Retina (tissue), 1 donor: ENCODE measurements around the gene OPHN1.
"Not testable (repeated sequence)": the region's sequence is repeated elsewhere in the genome, so short reads cannot be mapped to it uniquely, and the experiment has no call there.

Source experiments
- DNase-seq: peaks from one replicate; pipeline ENCODE4 v3.0.0-alpha.2; 2016

Gene OPHN1

DNA sequence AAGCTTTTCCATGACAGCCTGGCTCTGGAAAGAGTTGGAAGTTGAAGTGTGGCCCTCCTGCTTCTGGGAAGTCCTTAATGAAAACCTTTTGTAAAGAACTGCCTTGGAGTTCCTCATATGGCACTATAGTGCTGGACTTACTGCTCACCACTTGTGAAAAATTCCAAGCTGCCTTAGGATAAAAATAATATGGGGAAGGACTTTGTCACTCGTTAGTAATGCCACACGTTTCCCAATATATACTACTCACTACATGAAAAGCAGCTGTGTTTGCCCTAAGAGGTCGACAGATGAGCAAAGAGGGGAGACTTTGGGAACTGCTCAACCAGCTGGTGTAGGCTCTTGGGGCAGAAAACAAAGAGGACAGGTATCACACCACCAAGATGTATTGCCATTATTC lies 11.7 kb downstream of the OPHN1 start:
- no peak for DNase-seq

DNA sequence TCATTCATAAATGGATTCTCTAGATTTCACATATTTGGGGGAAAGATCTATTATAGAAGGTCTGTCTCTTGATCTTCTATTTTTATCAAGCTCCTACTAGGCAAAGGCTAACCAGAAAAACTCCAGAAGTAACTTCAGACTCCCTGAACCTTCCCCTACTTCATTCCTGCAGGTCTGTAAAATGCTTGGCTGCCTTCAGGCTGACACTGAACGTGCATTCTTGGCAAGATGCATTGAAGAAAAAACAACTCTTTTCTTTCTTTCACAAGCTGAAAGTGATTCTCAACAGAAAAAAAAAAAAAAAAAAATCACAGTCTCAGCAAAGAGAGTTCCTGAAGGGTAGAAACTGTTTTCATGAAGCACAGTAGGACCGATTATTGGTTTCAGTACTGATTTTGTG lies 12.7 kb downstream of the OPHN1 start:
- DNase-seq = no peak

- DNase-seq = no peak
Measured at GRCh38 chrX:68419975-68420374, 13.3 kb downstream of the OPHN1 start.

GRCh38 chrX:68417651-68418050 lies 15.6 kb downstream of the OPHN1 start:
- no peak for DNase-seq

GRCh38 chrX:68416592-68416991 lies 16.7 kb downstream of the OPHN1 start:
- DNase-seq = no peak

DNA sequence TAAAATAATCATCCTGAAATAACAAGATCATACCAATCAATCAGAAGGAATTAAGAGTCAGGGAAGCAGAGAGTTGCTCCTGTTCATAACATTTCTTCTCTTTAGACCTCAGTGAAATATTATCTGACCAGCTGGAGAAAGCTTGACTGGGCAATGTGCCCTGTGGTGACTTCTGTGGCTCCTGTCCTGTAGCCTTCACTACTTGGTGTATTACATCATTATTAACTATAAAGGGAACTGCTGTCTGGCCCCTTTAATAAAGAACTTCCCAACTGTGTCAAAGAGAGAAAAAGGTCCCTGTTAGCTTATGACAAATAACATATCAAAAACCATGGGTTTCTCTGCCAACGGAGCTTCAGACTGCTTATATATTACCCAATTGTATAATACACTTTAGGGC lies 18.0 kb downstream of the OPHN1 start:
- no peak for DNase-seq

DNA sequence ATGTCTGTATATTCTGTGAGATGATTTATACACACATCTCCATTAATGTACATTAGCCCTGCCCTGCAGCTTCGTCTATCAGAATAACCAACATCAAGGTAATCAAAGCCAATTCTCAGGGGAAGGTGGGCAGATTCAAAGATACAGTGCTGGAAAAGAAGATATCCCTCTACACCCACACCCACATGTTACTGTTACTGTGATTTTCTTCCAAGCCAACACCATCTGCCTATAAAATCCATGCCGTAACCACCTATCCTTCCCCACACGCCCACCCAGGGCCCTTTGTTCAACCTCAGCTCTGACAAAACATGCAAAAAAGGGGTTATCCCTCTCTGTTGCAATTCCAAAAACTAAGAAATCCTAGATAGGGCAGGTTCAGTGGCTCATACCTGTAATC lies 20.0 kb downstream of the OPHN1 start:
- no peak for DNase-seq

GRCh38 chrX:68411729-68412128 lies 21.6 kb downstream of the OPHN1 start:
- DNase-seq = no peak

DNA sequence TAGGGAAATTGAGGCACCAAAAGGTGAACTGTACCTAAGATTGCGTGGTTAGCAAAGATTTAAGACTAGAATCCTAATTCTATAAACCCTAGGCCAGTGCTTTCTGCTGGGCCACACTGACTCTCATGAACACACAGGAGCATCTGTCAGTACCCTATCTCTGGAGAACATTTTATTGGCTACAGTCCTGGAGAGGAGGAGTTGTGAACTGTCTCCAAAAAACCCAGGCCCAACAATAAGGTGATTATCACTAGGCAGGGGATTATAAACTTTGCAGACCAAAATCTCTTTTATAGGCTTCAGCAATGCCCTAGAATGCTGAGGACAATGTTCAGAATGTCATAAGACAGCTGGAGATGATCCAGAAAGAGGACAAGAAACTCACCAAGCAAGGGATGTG lies 24.1 kb downstream of the OPHN1 start:
- no peak for DNase-seq

- DNase-seq = no peak
Measured at GRCh38 chrX:68403522-68403921, 29.8 kb downstream of the OPHN1 start.

GRCh38 chrX:68403038-68403437 lies 30.3 kb downstream of the OPHN1 start:
- no peak for DNase-seq

- DNase-seq = no peak
Measured at GRCh38 chrX:68402094-68402493, 31.2 kb downstream of the OPHN1 start.

- DNase-seq = no peak
Measured at GRCh38 chrX:68398291-68398690, 35.0 kb downstream of the OPHN1 start.

DNA sequence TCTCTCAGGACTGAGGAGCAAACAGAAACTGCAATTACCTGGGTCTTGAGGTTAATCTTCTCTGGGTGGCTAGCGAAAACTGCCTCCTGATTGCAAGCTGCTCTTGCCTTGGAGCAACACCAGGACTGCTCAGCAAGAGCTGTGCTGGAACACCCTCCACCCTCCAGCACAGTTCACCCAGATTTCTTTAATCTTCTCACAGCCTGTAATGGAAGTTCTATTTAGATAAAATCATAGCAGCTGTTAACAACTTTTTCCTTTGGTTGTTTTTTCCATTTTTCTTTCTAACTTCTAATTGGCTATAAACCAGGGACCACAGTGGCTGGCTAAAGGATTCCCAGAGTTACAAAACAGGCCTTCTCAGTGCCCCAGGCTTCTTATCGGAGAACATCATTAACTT lies 36.3 kb downstream of the OPHN1 start:
- DNase-seq = no peak

- DNase-seq = not testable (repeated sequence)
Measured at GRCh38 chrX:68389419-68389960, 43.8 kb downstream of the OPHN1 start.

DNA sequence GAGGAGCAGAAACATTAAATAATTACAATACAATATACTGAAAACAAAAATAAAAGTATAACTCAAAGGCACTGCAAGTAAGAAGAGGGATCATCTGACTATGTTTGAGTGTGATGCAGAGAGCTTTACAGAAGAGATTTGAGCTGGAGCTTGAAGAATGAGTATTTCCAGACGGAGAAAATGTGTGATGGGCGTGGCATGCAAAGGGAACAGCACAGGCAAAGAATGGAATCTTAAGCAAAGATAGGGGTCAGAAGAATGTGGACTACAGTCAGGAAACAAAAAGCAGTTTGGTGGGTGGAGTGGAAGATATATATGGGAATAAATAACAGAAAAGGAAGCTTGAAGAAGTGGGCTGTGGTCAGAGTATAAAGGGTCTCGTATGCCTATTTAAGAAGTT lies 45.5 kb downstream of the OPHN1 start:
- no peak for DNase-seq

DNA sequence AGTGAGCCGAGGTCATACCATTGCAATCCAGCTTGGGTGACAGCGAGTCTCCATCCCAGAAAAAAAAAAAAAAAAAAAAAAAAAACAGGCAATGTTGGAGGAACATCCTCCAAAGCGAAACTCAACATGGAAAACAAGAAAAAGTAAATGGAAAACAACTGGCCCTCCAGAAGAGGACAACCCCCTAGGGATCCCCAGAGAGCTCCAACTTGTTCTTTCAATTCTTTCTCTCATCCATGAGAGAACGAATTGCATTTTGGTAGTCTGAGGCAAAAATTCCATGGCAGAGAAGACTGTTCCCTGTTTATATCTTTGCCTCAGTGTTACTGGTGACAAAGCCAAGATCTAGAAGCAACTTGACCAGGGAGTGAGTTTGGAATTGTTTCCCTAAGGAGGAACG lies 49.8 kb downstream of the OPHN1 start:
- no peak for DNase-seq

- DNase-seq = not testable (repeated sequence)
Measured at GRCh38 chrX:68377579-68377978, 55.7 kb downstream of the OPHN1 start.

- no peak for DNase-seq
Measured at GRCh38 chrX:68376373-68376772, 56.9 kb downstream of the OPHN1 start.

DNA sequence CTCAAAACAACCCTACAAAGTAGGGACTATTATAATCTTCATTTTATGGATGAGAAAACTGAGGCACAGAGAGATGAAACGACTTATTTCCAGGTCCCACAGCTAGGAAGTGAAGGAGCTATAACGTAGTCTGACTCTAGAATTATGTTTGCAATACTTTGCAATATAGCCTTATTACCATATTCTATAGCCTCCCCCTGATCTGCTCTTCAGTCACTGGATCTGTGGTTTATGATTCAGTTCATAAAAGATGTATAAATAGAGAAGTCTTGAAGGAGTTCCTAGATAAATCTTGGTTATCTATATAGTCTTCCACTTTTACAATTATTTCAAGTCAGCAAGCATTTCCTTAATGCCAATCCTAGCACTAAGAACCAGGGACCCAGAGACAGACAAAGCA lies 57.5 kb downstream of the OPHN1 start:
- no peak for DNase-seq

GRCh38 chrX:68372665-68373064 lies 60.6 kb downstream of the OPHN1 start:
- DNase-seq = no peak

DNA sequence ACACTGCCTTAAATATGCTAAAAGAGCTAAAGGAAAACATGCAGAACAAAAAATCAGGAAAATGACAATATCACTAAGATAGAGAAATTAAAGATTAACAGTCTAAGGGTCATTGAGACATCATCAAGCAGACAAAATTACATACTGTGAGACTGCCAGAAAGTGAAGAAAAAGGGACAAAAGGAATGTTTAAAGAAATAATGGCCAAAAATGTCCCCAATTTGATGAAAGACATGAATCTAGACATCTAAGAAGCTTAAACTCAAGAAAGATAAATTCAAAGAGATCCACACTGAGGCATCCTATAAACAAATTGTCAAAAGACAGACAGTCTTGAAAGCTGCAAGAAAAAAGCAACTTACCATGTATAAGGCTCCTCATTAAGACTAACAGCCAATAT lies 63.7 kb downstream of the OPHN1 start:
- DNase-seq = no peak

DNA sequence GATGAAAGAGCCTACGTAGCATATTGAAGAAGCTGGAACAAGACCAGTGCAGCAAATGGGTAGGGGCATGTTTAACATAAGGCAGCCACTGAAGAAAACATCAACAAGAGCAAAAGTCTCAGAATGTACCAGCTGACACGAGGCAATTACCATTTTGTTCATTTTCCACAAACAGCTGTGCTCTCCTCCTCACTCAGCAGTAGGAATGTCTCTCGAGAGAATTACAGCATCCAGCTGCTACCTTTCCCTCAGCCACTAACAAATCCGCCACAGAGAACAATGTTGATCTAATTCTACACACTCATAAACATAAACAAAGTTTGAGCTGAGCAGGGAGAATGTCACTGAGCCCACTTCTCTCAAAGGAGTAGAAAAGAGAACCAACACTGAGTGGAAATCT lies 68.0 kb downstream of the OPHN1 start:
- no peak for DNase-seq

GRCh38 chrX:68363984-68364383 lies 69.3 kb downstream of the OPHN1 start:
- DNase-seq = no peak

- DNase-seq = no peak
Measured at GRCh38 chrX:68358679-68359078, 74.6 kb downstream of the OPHN1 start.

- DNase-seq = no peak
Measured at GRCh38 chrX:68355629-68355920, 77.7 kb downstream of the OPHN1 start.
